Bladder microvascular endothelial cell (primary cell): ENCODE data around the gene CSTPP1. TPM values are rescaled to one million over a fixed set of nuclear protein-coding genes. Genes with fewer than 3 reads are reported as not detected.

Experiments
- total RNA-seq: library from RNA; depleted of rRNA; stranded (reverse); fragments of >200 nt; gene quantifications from 2 replicates; pipeline ENCODE4 v1.2.3, GENCODE V29; 2014

Gene CSTPP1, protein sequence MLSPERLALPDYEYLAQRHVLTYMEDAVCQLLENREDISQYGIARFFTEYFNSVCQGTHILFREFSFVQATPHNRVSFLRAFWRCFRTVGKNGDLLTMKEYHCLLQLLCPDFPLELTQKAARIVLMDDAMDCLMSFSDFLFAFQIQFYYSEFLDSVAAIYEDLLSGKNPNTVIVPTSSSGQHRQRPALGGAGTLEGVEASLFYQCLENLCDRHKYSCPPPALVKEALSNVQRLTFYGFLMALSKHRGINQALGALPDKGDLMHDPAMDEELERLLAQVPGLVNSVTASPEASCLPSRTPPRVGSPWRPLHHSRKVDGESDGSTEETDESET
- total RNA-seq = 6.6 and 9.6 TPM in 2 replicates

DNA sequence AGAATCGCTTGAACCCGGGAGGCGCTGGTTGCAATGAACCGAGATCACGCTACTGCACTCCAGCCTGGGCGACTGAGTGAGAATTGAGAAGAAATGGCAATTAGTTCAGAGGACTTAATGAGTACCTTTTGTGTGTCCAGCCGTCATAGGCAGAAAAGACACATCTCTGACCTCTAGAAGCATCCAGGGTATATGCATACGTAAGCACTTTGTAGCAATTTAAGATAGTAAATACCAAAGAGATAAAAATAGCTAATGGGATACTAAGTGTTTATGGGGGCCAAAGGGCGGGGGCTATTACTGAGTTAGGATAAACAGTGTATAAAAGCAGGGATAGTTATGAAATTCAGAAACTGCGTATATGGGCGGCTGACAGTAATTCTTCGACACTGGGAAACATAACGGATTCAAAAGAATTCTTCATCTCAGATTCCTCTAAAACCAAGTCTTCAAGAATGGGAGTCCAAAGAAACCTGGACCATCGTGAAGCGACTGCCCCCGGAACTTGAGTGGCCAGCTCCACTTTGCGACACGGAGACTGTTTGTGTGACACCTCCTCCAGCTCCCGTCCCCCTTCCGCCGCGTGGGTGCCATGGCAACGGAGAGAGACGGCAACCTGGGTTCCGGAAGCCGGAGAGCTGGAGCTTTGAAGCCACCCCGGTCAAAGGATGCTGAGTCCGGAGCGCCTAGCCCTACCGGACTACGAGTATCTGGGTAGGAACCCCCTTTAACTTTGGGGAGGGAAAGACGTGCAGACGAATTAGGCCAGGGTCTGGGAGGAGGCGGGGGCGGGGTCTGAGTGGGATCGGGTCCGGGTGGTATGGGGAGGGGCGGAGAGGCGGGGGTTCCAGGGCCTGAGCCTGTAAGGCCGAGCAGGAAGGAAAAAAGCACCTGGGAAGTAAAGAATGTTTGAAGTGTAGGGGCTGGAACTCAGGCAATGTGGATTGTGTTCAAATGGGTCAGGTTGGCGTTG lies at the start of gene CSTPP1:
Gene CSTPP1 (plus strand): TSS at position 624 of the 973 bp plus-strand sequence. CDS start 45 bp downstream, at position 669.

DNA sequence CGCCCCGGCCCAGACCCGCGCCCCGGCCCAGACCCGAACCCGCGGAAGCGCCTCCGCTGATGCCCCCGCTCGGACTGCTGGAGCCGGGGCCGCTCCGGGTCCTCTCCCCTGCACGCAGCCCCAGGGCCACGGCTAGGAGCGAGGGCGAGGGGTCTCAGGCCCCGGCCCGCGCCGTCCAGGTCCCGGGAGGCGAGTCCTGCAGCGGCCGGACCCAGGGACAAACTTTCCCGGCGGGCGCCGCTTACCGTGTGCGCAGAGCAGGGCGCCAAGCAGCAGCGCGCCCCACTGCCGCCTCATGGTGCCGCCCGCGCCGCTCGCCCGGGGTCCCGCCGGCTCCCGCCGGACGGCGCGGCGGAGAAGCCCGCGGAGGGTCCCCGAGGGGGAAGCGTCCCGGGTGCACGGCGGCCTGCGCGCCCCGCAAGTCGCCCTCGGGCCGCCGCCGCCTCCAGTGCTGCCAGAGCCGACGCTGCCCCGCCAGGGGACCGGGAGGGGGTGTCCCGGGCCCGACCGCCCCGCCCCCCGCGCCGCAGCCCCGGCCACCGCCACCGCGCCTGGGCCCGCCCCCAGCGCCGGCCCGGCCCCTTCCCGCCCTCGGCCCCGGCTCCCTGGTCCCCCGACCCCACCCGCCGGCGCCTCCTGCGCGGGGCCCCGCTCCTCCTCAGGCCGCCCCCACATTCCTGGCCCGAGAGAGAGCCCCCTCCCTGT lies 18.3 kb upstream of the CSTPP1 start, which contains the start of gene LRP4:
Gene LRP4 (minus strand): TSS at position 468 of the 705 bp plus-strand sequence. CDS start 171 bp downstream, at position 297.

DNA sequence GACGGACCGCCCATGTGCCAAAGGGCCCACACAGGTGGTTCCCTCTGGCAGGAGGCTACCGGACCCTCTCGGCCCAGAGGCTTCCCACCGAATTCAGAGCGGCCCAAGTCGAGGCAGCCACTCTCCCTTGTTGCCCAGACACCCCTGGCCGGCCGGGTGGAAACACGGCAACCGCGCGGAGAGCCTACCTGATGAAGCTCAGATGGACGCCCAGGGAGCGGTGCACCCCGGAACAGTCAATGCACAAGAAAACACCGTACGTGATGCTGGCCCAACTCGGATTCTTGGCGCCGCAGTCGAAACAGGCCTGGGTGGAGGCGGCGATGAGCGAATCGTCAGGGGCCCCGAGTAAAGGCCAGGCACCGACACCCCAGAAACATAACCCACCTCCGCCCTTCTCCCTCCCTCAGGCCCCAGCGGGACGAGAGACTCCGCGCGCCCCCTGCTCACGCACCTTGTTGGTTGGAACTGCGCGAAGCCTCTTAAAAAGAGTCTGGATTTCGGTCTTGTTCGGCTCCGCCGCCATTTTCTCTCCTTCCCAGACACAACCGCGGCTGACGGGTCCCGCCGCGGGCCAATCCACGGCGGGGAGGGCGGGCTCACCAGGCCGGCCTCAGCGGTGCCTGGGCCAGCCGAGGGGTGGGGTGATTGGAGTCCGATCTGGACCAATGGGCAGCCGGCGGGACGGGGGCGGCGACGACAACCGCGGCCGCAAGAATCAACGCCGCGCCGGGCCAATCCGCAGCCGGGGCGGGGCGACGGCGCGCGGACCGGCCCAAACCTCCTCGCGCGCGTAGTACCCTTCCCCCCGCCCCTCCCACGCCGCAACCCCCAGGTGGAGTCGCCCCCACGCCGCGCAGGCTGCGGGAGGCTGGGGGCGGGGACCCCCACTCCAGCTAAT lies 240.0 kb downstream of the CSTPP1 start, which contains the start of gene ARFGAP2:
Gene ARFGAP2 (minus strand): TSS at position 552 of the 901 bp plus-strand sequence. CDS start 26 bp downstream, at position 526.

DNA sequence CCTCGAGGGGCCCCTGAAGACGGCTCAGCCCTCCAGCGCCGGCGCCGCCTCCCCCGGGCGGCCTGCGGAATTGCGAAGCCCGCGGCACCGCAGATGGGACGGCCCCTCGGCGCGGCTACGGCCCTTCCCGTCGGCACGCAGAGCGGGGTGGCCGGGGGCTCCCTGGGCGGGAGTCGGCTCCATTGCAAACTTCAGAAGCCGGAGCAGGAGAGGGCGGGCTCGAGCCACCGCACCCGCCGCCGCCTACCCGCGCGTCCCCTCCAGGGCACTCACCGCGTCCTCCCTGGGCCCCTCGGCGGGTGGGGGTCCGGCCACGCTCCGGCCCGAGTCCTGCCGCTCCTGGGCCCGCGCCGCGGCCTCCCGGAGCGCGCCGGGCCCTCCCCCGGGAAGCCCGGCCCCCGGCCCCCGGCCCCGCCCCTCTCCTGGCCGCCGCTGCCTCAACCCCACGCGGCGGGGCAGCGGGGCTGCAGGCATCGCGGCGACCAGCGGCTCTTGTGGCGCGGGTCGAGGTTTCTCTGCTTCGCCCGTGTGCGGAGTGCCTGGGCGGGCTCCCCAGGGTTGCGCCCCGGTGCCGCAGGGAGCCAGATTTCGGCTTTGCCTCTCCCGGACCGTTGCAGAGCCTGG lies 249.6 kb downstream of the CSTPP1 start, which contains the start of gene PACSIN3:
Gene PACSIN3 (minus strand): TSS at position 359 of the 624 bp plus-strand sequence. CDS start 3,707 bp downstream, outside the sequence.

Other genes with a start within 250 kb of the CSTPP1 start
- gene ARHGAP1, start 236.1 kb upstream of the CSTPP1 start, total RNA-seq = 17.8 and 28.9 TPM in 2 replicates
- 3.7 and 5.0 TPM in 2 replicates for gene ZNF408, start 235.7 kb upstream of the CSTPP1 start, total RNA-seq
- not detected in 2 replicates for gene F2, start 217.5 kb upstream of the CSTPP1 start, total RNA-seq
- 56.0 and 125 TPM in 2 replicates for gene CKAP5, start 90.5 kb upstream of the CSTPP1 start, total RNA-seq
- 0.16 and 0.88 TPM in 2 replicates for gene LRP4, start 18.2 kb upstream of the CSTPP1 start, total RNA-seq
- 64.8 and 101 TPM in 2 replicates for gene ARFGAP2, start 240.1 kb downstream of the CSTPP1 start, total RNA-seq
- 6.8 and 22.1 TPM in 2 replicates for gene PACSIN3, start 249.7 kb downstream of the CSTPP1 start, total RNA-seq